Right atrium auricular region (tissue), 2 donors: ENCODE measurements around the gene FGD4. TPM values are rescaled to one million over a fixed set of nuclear protein-coding genes. Genes with fewer than 3 reads are reported as not detected.

Source experiments
- DNase-seq: peaks from one replicate; pipeline ENCODE4 v3.0.0-alpha.2; 2019; ENCODE audit warnings: low spot score
- H3K27ac ChIP-seq, 2 donors: fragments of 200-600 bp; sonication (generic); 1 replicate in 1 of 2; 2 replicates in 1 of 2; pipeline ENCODE4 v1.5.1; 2016 to 2019
- H3K27me3 ChIP-seq, 2 donors: fragments of 200-600 bp; sonication (generic); one replicate each; pipeline versions ENCODE4 v1.5.1 to v1.6.0; 2017 to 2019
- H3K36me3 ChIP-seq: fragments of 200-600 bp; sonication (generic); one replicate; pipeline ENCODE4 v1.5.1; 2016
- H3K4me1 ChIP-seq, 2 donors: fragments of 200-600 bp; sonication (generic); one replicate each; pipeline versions ENCODE4 v1.5.1 to v1.6.0; 2017 to 2019
- H3K4me3 ChIP-seq, 2 donors: fragments of 200-600 bp; sonication (generic); 1 replicate in 1 of 2; 2 replicates in 1 of 2; pipeline ENCODE4 v1.5.1; 2017 to 2019; ENCODE audit warnings: mild to moderate bottlenecking in 1 of 2, moderate library complexity in 1 of 2
- H3K9me3 ChIP-seq, 2 donors: fragments of 200-600 bp; sonication (generic); one replicate each; pipeline ENCODE4 v1.5.1; 2019
- CTCF ChIP-seq, 2 donors: fragments of 200-600 bp; sonication (generic); IDR thresholded peaks; one replicate each; pipeline ENCODE4 v1.5.1; 2019; ENCODE audit warnings: antibody characterized with exemption in 2 of 2
- total RNA-seq, 2 donors: library from RNA; depleted of rRNA; stranded (reverse); fragments of >200 nt; gene quantifications; one replicate each; pipeline ENCODE4 v1.1.0, GENCODE V29; 2016

FGD4 gene
- total RNA-seq, 2 donors from 2014 or later = 13.5 to 16.2 TPM

GRCh38 chr12:32450768-32451167 lies 51.4 kb downstream of the FGD4 start:
- no peak for TF ChIP-seq CTCF (IDR thresholded peaks at IDR 0.05)
- no peak overlapping the region for H3K4me3 ChIP-seq
- no peaks in the 10 kb centered on the region for H3K9me3 ChIP-seq
- no peaks in the 10 kb centered on the region for H3K36me3 ChIP-seq
- no peak overlapping the region for H3K27ac ChIP-seq
- no peak for DNase-seq
- H3K27me3 ChIP-seq = no peaks in the 10 kb centered on the region
- H3K4me1 ChIP-seq = peaks cover 0 to 51% of the 10 kb centered on the region in 2 donors

GRCh38 chr12:32451816-32452215 lies 52.5 kb downstream of the FGD4 start:
- H3K27ac ChIP-seq = peak overlapping the region in 1 of 2 donors; percentile 3
- no peak for DNase-seq
- no peaks in the 10 kb centered on the region for H3K9me3 ChIP-seq
- H3K4me3 ChIP-seq = no peak overlapping the region
- H3K36me3 ChIP-seq = no peaks in the 10 kb centered on the region
- H3K27me3 ChIP-seq = no peaks in the 10 kb centered on the region
- TF ChIP-seq CTCF (IDR thresholded peaks at IDR 0.05) = no peak
- peaks cover 0 to 52% of the 10 kb centered on the region in 2 donors for H3K4me1 ChIP-seq

GRCh38 chr12:32454075-32454474 lies 54.7 kb downstream of the FGD4 start:
- Histone ChIP-seq H3K27me3 (no peaks in the 10 kb centered on the region), H3K4me3 (no peak overlapping the region), H3K27ac (peak overlapping the region; percentile 10 to 56), H3K36me3 (no peaks in the 10 kb centered on the region), H3K9me3 (no peaks in the 10 kb centered on the region), H3K4me1 (peaks cover 0 to 61% of the 10 kb centered on the region in 2 donors)
- no peak for TF ChIP-seq CTCF (IDR thresholded peaks at IDR 0.05)
- no peak for DNase-seq

GRCh38 chr12:32454866-32455265 lies 55.5 kb downstream of the FGD4 start:
- no peak overlapping the region for H3K4me3 ChIP-seq
- H3K4me1 ChIP-seq = peaks cover 0 to 61% of the 10 kb centered on the region in 2 donors
- no peak for DNase-seq
- H3K27ac ChIP-seq = peak overlapping the region in 1 of 2 donors; percentile 56
- TF ChIP-seq CTCF (IDR thresholded peaks at IDR 0.05) = no peak
- no peaks in the 10 kb centered on the region for H3K9me3 ChIP-seq
- H3K36me3 ChIP-seq = no peaks in the 10 kb centered on the region
- no peaks in the 10 kb centered on the region for H3K27me3 ChIP-seq

- no peaks in the 10 kb centered on the region for H3K27me3 ChIP-seq
- H3K27ac ChIP-seq = peak overlapping the region; percentile 40 to 57
- DNase-seq = no peak
- H3K4me1 ChIP-seq = peaks cover 0 to 57% of the 10 kb centered on the region in 2 donors
- no peaks in the 10 kb centered on the region for H3K9me3 ChIP-seq
- TF ChIP-seq CTCF (IDR thresholded peaks at IDR 0.05) = peak; percentile 55 to 73
- no peaks in the 10 kb centered on the region for H3K36me3 ChIP-seq
- H3K4me3 ChIP-seq = peak overlapping the region; percentile 6 to 32
Observed at GRCh38 chr12:32455607-32456071, 56.3 kb downstream of the FGD4 start.
